Testis (tissue), 3 donors: ENCODE measurements around the gene NRXN3. TPM values are rescaled to one million over a fixed set of nuclear protein-coding genes. Genes with fewer than 3 reads are reported as not detected.

ENCODE experiments used
- DNase-seq: peaks from one replicate; pipeline ENCODE4 v3.0.0-alpha.2; 2019
- H3K27ac ChIP-seq, 2 donors: fragments of 200-600 bp; sonication (generic); one replicate each; pipeline ENCODE4 v1.5.1; 2019
- H3K27me3 ChIP-seq: fragments of 200-600 bp; sonication (generic); one replicate; pipeline ENCODE4 v1.5.1; 2019
- H3K36me3 ChIP-seq: fragments of 200-600 bp; sonication (generic); one replicate; pipeline ENCODE4 v1.5.1; 2017; ENCODE audit warnings: low read depth; ENCODE audit errors: missing control alignments
- H3K4me1 ChIP-seq: fragments of 200-600 bp; sonication (generic); one replicate; pipeline ENCODE4 v1.5.1; 2019
- H3K4me3 ChIP-seq, 2 donors: fragments of 200-600 bp; sonication (generic); one replicate each; pipeline ENCODE4 v1.5.1; 2017 to 2019
- H3K9me3 ChIP-seq: fragments of 200-600 bp; sonication (generic); one replicate; pipeline ENCODE4 v1.5.1; 2017
- POLR2A ChIP-seq: fragments of 450-650 bp; IDR thresholded peaks from one replicate; pipeline ENCODE4 v1.6.1; 2017; ENCODE audit warnings: antibody characterized with exemption, mild to moderate bottlenecking, moderate library complexity
- WGBS, 2 donors: methylation state at CpG; one replicate each; pipeline ENCODE4 v1.1.5; 2018; 5-methylcytosine and 5-hydroxymethylcytosine counted together
- intact Hi-C: fragments of 100-400 bp; cut with DNase I; formaldehyde crosslinking; loops from one replicate; pipeline ENCODE4 v1.15.1; 2023; ENCODE audit warnings: low total_unique reads
- polyA plus RNA-seq: library from polyadenylated mRNA; stranded (reverse); fragments of 350-450 nt; fragmentation: Illumina TruSeq; extraction: RNeasy Lipid Tissue Mini Kit (QIAGEN cat#74804); gene quantifications from one replicate; pipeline ENCODE4 v1.2.3, GENCODE V29; 2014; ENCODE audit warnings: low read depth, low replicate concordance; ENCODE audit not compliant: insufficient read depth
- total RNA-seq, 2 donors: library from RNA; depleted of rRNA; stranded (reverse); fragments of >200 nt; gene quantifications; one replicate each; pipeline ENCODE4 v1.2.3, GENCODE V29; 2016
- TF ChIP-seq, protein P1 (sequence below), 3 experiments: fragments of 450-650 bp in 2 of 3; fragments of 200-600 bp in 1 of 3; sonication (generic) in 1 of 3; IDR thresholded peaks; one replicate each; pipeline ENCODE4 v1.5.1; 2016 to 2019; ENCODE audit warnings: antibody characterized with exemption in 3 of 3, mild to moderate bottlenecking in 2 of 3, moderate library complexity in 1 of 3

The NRXN3 gene
- total and polyA plus RNA-seq, 3 donors from 2014 or later: 3.5 to 8.0 (median 3.9) TPM

DNA sequence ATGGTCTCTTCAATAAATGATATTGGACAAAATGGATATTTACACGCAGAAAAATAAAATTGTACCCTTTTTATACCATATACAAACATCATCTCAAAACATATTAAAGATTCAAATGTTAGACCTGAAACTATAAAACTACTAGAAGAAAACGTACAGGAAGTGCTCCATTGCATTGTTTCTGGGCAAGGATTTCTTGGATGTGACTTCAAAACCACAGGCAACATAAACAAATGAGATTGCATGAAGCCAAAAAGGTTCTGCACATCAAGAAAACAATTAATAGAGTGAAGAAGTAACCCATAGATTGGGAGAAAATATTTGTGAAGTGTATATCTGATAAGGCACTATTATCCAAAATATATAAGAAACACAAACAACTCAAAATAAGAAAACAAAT, 812.4 kb downstream of the NRXN3 start:
- Histone ChIP-seq H3K9me3 (no peaks in the 10 kb centered on the region), H3K27ac (no peak overlapping the region), H3K4me3 (no peak overlapping the region), H3K27me3 (no peaks in the 10 kb centered on the region), H3K36me3 (no peaks in the 10 kb centered on the region), H3K4me1 (no peaks in the 10 kb centered on the region)
- intact Hi-C loops: no loop called here
- no peak for DNase-seq
- 71 to 77% methylated on average over 2 of the region's 2 CpGs for WGBS, 2 donors
- TF ChIP-seq, protein P1, sequence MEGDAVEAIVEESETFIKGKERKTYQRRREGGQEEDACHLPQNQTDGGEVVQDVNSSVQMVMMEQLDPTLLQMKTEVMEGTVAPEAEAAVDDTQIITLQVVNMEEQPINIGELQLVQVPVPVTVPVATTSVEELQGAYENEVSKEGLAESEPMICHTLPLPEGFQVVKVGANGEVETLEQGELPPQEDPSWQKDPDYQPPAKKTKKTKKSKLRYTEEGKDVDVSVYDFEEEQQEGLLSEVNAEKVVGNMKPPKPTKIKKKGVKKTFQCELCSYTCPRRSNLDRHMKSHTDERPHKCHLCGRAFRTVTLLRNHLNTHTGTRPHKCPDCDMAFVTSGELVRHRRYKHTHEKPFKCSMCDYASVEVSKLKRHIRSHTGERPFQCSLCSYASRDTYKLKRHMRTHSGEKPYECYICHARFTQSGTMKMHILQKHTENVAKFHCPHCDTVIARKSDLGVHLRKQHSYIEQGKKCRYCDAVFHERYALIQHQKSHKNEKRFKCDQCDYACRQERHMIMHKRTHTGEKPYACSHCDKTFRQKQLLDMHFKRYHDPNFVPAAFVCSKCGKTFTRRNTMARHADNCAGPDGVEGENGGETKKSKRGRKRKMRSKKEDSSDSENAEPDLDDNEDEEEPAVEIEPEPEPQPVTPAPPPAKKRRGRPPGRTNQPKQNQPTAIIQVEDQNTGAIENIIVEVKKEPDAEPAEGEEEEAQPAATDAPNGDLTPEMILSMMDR (IDR thresholded peaks at IDR 0.05): no peak
- TF ChIP-seq POLR2A: no peak

- Histone ChIP-seq H3K27ac (no peak overlapping the region), H3K27me3 (no peaks in the 10 kb centered on the region), H3K9me3 (no peaks in the 10 kb centered on the region), H3K36me3 (no peaks in the 10 kb centered on the region), H3K4me1 (no peaks in the 10 kb centered on the region), H3K4me3 (no peak overlapping the region)
- intact Hi-C loops: no loop called here
- no peak for DNase-seq
- WGBS, 2 donors: 82 to 83% methylated on average over 2 of the region's 2 CpGs
- TF ChIP-seq, protein P1 (IDR thresholded peaks at IDR 0.05): no peak
- no peak for TF ChIP-seq POLR2A
These were observed 813.0 kb downstream of the NRXN3 start for GRCh38 chr14:78983126-78983525.

DNA sequence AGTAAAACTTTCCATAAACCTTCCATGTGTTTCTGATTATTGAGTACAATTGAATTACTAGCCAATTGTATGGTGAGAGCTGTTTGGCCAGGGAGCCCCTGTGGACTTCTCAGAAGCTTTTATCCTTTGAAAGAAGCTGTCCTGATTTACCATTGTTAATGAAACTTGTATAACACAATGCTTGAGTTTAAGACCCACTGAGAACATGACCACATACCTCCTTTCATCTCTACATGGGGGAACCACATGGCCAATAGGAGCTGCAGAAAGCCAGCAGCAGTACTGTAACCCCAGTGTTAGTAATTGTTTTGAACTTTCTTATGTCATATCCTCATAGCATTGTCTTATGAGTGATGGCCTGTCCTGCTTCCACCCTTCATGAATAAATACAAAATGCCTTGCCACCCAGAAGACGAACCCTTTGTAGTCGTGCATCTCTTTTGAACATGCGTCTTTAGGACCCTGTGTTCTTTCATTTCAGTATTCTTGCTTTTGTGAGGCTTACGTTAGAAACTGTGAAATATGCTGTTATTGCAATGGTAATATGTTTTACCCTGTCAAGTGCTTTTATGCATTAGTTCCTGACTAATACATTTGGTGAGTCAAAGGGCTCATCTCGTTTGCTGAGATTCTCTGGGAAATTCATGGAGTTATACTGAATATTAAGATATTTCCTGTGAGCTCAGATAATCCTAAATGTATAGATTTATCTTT, 815.7 kb downstream of the NRXN3 start:
- Histone ChIP-seq H3K4me3 (no peak overlapping the region), H3K27ac (no peak overlapping the region), H3K36me3 (no peaks in the 10 kb centered on the region), H3K27me3 (no peaks in the 10 kb centered on the region), H3K4me1 (no peaks in the 10 kb centered on the region), H3K9me3 (no peaks in the 10 kb centered on the region)
- no peak for TF ChIP-seq POLR2A
- TF ChIP-seq, protein P1 (IDR thresholded peaks at IDR 0.05): no peak
- DNase-seq: no peak
- WGBS, 2 donors: 80 to 81% methylated on average over 5 of the region's 5 CpGs
- intact Hi-C loops: no loop called here

- TF ChIP-seq, protein P1 (IDR thresholded peaks at IDR 0.05): no peak
- TF ChIP-seq POLR2A: no peak
- WGBS, 2 donors: 72 to 77% methylated on average over 6 of the region's 6 CpGs
These were observed 816.8 kb downstream of the NRXN3 start for GRCh38 chr14:78986989-78987388.

DNA sequence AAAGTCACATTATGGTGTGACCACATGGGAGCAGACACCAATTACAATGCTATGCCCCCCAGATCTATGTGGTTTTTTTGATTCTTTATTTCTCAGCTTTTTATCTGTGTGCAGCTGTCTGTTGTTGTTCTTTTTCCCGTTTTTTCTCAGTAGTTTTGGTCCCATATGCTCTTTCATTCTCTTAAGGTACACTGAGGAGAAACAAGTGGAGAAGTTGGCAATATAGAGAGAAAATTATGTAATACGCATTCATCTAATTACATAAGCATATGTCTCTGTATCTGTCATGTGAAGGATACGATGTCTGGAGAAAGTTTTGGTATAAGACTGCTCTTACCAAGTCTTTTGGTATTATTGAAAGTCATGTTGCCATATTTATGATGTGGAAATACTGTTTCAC, 819.0 kb downstream of the NRXN3 start:
- 79 to 80% methylated on average over 3 of the region's 3 CpGs for WGBS, 2 donors
- Histone ChIP-seq H3K36me3 (no peaks in the 10 kb centered on the region), H3K4me1 (no peaks in the 10 kb centered on the region), H3K9me3 (no peaks in the 10 kb centered on the region), H3K4me3 (no peak overlapping the region), H3K27ac (no peak overlapping the region), H3K27me3 (no peaks in the 10 kb centered on the region)
- no peak for DNase-seq
- TF ChIP-seq POLR2A: no peak
- TF ChIP-seq, protein P1 (IDR thresholded peaks at IDR 0.05): no peak
- intact Hi-C loops: no loop called here

More at GRCh38 chr14:78986989-78987388, 816.8 kb downstream of the NRXN3 start:
- H3K9me3 ChIP-seq: no peaks in the 10 kb centered on the region
- H3K4me3 ChIP-seq: no peak overlapping the region
- no peak for DNase-seq
- intact Hi-C loops: no loop called here
- no peaks in the 10 kb centered on the region for H3K4me1 ChIP-seq
- no peaks in the 10 kb centered on the region for H3K27me3 ChIP-seq
- H3K36me3 ChIP-seq: no peaks in the 10 kb centered on the region
- no peak overlapping the region for H3K27ac ChIP-seq
